Hepatic stellate cell (primary cell): ENCODE data around the gene PRTFDC1.

ENCODE experiments used
- DNase-seq: peaks from one replicate; pipeline ENCODE4 v3.0.0; 2011; ENCODE audit warnings: low spot score

The PRTFDC1 gene

DNA sequence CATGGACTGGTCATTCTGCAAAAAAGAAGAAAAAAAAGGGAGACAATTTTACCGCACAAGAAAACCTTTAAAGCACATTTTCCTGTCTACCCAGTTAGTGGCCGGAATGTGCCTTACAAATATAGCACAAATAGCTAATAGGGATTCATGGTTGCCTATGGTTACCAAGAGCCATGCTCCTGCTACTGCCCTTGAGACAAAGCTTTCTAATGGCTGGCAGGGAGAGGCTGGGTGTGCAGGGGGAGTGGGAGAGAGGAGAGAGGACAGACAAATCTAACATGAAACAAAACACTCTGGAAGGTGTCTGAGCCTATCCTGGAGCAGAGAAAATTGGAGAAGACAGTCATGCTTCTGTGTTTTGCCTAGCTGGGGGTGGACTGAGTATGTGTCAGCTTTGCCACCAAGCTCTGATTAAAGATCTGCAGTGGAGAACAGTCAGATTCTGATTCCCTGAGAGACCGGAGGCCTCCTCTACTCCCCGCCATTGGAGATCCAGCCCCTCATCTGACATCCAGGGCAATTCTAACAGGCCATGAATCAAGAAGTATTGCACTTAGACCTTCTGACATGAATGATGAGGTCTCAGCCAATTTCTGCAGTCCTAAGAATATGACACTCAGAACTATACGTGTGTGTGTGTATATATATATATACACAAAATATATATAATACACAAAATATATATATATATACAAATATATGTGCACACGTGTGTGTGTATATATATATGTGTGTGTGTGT, 80.2 kb downstream of the PRTFDC1 start:
- DNase-seq, result no peak

DNA sequence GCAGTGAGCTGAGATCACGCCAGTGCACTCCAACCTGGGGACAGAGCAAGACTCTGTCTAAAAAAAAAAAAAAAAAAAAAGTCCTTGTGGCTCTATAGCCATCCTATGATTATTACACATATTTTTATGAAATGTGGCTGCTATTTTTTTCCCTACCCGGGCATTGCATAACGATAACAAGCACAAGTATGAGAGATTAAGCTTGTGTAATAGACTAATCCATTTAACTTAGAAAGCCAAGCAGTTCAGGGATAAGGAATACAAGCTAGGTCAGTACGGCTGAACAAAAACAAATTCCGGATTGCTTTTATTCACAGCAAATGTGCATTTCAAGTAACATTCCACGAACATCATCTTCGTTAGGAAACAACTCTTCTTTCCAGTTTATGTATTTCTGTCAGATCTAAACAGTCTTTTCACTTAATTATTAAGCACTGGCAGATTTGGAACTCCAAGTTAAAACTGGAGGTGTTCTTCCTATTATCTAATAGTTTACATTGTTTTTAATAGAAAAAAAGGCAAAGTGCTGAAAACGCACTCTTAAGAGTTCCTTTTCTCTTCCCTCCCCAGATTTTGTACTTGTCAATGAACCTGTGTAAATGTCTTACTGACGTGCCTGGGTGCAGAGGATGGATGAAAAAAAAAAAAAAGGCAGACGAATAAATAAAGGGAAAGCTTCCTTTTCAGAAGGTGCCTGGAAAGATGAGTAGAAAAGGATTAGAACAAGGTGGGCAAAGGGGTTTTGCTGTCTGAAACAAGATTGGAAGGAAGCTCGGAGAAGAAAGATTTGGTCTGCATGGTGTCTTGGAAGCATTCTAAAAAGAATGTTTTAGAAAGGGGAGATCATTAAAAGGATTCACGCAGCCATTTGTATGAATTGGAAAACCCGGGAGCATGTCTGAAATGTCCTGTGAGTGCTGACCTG, 81.1 kb downstream of the PRTFDC1 start:
- no peak for DNase-seq

GRCh38 chr10:24869354-24870015, 82.9 kb downstream of the PRTFDC1 start:
- no peak for DNase-seq

GRCh38 chr10:24866604-24867583, 85.5 kb downstream of the PRTFDC1 start:
- DNase-seq, result peak; percentile 48

DNA sequence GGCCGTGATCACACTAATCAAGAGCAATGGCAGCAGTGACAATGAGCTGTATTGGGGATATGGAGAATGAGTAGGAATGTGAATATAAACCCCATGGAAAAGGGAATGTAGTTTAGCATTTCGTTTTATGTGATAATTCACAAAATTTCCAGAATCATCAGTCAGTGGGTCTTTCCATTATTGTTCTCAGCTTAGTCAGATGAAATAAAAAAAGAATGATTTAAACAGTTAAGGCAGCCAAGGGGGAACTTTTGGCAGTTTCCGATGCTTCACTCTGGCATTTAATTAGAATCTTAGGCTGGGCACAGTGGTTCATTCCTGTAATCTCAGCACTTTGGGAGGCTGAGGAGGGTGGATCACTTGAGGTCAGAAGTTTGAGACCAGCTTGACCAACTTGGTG, 86.6 kb downstream of the PRTFDC1 start:
- DNase-seq, result no peak

DNA sequence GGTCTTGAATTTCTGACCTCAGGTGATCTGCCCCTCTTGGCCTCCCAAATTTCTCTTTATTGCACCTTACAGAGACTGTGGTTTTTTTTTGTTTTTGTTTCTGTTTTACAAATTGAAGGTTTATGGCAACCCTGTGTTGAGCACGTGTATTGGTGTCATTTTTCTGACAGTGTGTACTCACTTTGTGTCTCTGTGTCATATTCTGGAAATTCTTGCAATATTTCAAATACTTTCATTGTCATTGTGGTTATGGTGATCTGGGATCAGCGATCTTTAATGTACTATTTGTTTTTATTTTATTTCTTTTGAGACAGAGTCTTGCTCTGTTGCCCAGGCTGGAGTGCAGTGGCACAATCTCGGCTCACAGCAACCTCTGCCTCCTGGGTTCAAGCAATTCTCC, 89.8 kb downstream of the PRTFDC1 start:
- DNase-seq, result no peak

DNA sequence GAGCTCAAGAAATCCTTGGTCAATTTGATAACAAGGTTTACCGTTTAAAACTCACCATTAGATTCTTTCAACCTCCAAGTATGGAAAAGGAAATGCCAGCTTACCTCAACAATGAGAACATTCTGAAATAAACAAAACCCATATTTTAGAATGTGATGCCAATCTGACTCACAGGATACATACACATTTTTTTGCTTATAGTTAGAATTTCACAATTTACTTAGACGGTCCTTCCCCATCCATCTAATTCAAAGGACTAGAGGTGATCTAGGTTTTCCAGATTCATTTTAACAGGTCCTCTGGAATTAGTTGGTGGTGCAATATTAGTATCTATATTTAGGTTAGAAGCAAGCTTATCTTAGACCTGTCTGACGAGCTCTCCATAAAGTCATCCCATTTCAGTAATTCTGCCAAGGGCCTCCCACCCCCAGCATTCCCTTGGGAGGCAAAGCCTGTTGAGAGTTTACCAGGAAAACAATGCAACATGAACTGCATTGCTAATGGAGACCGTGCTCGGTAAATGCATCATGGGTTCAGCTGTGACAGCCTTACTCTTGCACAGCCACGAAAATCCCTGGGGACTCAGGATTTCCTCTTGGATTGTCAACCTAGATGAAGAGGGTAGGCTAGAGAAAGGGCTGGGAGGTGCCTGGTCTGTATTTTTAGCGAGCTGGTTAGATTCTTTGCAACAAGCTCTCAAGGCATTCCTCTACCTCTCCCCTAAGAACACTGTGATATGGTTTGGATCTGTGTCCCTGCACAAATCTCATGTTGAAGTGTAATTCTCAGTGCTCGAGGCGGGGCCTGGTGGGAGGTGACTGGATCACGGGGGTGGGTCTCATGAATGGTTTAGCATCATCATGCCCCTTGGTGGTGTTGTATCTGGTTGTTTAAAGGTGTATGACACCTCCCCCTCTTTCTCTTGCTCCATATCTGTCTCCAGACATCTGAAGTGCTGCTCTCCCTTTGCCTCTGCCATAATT, 93.8 kb downstream of the PRTFDC1 start:
- DNase-seq, result peak; percentile 8

- no peak for DNase-seq
Measured at GRCh38 chr10:24857031-24857725, 95.2 kb downstream of the PRTFDC1 start.

GRCh38 chr10:24854256-24854655, 98.2 kb downstream of the PRTFDC1 start:
- no peak for DNase-seq

- DNase-seq, result no peak
Measured at GRCh38 chr10:24853661-24854060, 98.7 kb downstream of the PRTFDC1 start.

- DNase-seq, result no peak
Measured at GRCh38 chr10:24851629-24852028, 100.8 kb downstream of the PRTFDC1 start.

GRCh38 chr10:24850727-24851296, 101.6 kb downstream of the PRTFDC1 start:
- no peak for DNase-seq

- DNase-seq, result no peak
Measured at GRCh38 chr10:24849501-24850299, 102.7 kb downstream of the PRTFDC1 start.

DNA sequence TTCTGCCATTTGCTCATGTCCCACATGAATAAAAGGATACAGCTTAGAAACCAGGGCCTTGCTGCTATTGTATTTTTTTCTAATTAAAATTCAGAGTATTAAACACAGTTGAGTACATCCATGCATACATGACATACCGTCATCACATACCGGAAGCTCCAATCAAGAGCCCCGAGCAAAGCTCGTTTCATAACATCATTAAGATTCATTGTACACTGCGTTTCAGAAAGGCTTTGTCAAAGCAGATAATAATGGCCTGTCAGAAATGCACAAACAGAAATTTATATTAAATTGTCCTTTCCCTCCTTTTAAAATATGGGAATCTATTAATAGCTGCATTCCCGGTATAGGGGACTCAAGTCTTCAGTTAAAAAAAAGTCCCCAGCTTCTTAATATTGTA, 103.4 kb downstream of the PRTFDC1 start:
- DNase-seq, result no peak

DNA sequence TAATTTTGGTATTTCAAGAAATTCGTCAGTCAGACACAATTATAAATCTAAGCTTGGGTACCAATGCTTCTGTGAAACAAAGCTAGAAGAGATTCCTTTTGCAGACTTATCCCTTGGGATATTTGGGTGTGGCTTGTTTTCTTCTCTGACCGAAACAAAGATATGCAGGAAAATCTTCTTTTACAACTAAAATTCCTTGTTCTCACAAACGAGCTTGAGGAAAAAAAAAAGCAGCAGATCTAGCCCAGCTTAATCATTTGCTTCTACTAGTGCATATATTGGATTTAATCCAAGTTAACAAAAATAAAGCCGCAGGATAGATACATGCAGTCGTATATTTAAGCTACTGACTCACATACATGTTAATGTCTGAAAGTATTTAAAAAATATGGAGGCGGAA, 104.2 kb downstream of the PRTFDC1 start:
- no peak for DNase-seq

GRCh38 chr10:24847112-24848070, 105.0 kb downstream of the PRTFDC1 start:
- DNase-seq, result no peak

DNA sequence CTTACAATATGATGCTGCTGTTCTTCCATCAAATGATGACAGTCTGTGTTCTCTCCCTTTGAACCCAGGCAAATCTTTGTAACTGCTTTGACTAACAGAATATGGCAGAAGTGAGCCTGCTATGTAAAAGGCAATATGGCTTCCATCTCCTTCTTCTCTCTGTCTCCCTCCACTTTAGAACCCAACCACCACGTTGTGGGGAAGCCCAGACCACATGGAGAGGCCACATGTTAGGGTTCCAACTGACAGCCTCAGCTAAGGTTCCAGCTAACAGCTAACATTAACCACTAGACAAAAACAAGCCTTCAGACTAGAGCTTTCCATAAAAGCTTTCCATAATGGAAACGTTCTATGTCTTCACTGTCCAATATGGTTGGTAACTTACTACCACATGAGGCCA, 107.7 kb downstream of the PRTFDC1 start:
- no peak for DNase-seq
